HG02763 (cell line): ENCODE results near the gene SOX3.

ENCODE experiments used
- ATAC-seq: cut with Tn5 transposase; IDR thresholded peaks from one replicate; pipeline ENCODE4 v1.9.1; 2021; ENCODE audit warnings: mild to moderate bottlenecking, moderate library complexity; ENCODE audit not compliant: unreplicated experiment

Gene SOX3

DNA sequence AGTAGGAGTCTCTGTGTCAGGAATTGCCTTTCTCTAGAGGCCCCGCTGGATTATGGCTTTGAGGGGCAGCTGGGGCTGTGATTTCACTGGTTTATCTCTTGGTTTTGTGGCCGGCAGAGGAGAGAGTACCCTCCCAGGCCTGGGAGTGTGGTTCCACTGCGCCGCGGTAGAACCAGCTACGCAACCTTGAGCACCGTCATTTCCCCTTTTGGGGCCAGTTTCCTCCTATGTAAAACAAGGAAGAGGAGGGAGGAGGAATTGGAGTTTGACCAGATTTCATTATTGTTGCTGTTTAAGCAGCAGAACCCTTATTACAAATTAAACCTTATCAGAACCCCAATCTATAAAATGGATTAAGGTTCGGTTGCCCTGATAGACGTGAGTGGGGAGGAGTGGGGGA is 4.4 kb downstream of the SOX3 start:
- ATAC-seq, result no peak

DNA sequence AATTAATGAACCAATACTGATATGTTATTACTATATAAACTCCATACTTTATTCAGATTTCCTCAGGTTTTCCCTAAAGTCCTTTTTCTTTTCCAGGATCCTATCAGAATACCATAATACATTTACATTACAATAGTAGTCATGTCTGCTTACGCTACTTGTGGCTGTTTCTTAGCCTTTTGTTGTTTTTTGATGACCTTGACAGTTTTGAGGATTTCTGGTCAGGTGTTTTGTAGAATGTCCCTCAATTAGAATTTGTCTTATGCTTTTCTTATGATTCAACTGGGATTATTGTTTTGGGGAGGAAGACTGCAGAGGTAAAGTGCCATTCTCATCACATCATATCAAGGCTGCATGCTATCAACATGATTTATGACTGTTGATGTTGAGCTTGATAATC is 9.1 kb downstream of the SOX3 start:
- ATAC-seq, result no peak

DNA sequence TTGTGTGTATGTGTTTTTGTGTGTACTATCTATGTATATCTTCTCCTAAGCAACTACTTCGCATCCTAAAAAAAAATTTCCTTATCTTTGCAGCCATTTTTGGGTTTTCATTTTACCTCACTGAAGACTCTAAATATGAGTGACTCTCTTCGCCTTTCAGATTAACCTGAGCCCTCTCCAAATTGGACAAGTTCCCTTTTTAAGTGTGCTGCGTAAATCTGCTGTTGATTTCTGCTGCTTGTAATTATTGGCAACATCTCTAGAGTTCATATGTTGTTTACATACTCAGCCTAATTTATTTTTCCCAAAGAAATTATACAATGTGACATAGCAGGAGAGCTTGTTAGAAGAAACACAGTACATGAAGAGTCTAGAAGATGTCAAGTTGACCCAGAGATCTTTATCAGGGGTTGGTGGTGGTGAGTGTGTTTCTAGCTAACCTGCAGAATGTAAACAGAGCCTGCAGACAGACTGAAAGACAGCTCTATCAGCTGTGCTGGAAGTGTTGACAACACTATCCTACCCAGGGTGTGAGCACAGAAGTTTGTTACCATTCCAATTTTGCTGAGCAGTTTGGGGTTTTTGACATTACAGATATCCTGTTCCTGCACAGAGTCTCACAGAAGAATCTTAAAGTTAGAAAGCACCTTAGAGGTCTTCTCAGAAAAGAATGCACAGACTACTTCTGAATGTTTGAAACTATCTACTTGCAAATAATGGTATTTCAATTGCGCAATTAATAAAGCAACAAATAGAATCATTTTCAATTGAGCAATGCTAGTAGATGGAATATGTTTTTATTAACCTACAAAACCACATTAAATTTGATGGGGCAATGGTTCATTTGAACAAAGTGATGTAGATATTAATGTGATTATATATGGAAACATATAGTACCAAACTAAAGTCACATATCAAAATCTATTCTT is 12.5 kb downstream of the SOX3 start:
- ATAC-seq, result no peak

DNA sequence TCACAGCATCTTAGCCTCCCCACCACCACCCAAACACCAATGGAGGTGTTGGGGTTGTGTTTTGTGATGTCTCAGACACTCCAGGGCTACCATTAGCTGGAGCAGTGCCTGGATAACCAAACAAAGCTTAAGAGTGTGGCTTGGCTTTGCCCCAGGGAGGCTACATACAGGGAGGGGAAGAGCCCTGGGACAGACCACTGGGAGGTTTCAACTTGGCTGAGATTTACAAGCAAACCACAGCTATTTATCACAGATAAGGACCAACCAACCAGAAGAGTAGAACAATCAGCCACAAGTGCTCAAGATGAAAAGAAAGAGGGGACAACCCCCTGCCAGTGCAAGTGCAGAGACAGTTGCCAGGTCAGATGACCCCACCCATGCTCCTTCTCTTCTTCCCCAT is 24.1 kb downstream of the SOX3 start:
- no peak for ATAC-seq

DNA sequence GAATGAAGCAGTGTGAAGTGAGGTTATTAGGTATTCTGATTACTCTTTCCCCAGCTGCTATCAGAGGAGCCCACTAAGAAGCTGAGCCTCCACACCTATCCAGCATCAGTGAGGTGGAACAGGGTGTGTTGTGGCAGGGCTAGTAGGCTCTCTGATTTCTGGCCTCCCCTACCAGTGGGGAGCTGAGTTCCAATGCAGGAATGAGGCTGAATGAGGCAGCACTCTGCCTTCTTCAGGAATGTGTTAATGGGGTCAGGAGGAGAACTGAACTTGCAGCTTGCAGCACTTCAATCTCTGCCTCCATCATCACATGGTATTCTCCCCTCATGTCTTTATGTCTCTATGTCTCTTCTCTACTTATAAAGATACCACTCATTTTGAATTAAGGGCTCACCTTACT is 26.9 kb downstream of the SOX3 start:
- ATAC-seq, result no peak

DNA sequence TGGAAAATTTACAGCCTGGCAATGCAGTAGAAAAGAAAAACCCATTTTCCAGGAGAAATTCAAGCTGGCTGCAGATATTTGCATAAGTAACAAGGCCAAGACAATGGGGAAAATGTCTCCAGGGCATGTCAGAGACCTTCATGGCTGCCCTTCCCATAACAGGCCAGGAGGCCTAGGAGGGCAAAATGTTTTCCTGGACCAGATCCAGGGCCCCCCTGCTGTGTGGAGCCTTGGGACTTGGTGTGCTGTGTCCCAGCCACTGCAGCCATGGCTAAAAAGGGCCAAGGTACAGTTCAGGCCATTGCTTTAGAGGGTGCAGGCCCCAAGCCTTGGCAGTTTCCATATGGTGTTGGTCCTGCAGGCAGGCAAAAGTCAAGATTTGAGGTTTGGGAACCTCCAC is 29.8 kb downstream of the SOX3 start:
- ATAC-seq, result no peak

DNA sequence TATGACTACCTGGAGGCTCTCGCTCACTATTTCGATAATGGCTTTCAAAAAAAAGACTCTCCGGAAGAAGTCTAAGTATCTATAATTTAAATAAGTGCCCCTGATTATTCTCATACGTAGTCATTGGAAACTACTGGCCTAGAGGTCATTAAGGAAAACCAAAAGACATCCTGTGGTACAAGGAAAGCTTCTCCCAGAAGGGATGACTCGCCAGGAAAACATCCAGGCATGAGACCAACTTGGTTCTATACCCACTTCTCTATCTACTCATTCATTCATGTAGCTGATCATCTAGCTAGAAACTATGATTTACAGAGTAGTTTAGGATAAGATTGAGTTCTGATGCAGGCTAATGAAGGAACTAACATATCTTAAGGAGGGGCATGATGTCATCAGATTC is 37.7 kb downstream of the SOX3 start:
- no peak for ATAC-seq
